ENCODE measurements around the gene CNTNAP5. TPM values are rescaled to one million over a fixed set of nuclear protein-coding genes. Genes with fewer than 3 reads are reported as not detected.

CNTNAP5 gene
- total RNA-seq, 2 experiments from 2014 or later = not detected

DNA sequence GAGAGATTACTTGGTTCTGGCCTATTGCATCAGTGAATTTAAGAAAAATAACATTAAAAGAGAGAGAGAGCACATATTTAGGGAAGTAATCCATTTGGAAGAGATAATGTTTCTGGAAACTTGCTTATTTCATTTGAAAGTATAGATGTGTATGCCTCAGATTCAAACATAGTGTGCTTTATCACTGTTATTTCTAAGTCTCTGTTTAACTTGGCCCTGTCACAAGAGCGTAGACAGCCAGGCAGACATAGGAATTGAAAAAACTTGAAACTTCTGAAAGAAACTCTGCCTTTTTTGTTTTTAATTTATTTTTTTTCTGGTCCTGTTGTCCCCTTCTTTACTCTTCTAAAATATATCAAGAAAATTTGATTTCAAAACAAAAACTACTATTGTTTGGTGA, 849.1 kb downstream of the CNTNAP5 start:
- intact Hi-C loops (cut with DNase I, micrococcal nuclease) = no loop called here
- H3K27ac Mint-ChIP-seq = no peak overlapping the region

GRCh38 chr2:124874676-124875075, 849.6 kb downstream of the CNTNAP5 start:
- H3K36me3 ChIP-seq (ENCODE audit: insufficient read depth, low read length) = no peaks in the 10 kb centered on the region
- peaks cover 3% of the 10 kb centered on the region for H3K9me3 Mint-ChIP-seq
- no peak for DNase-seq
- CTCF ChIA-PET = no interaction called here
- no peaks in the 10 kb centered on the region for H3K36me3 Mint-ChIP-seq (ENCODE audit: low read depth)
- no peaks in the 10 kb centered on the region for H3K9me3 ChIP-seq (ENCODE audit: control insufficient read depth in 1 of 2, insufficient read depth in 1 of 2, low read length in 2 of 2)
- no peaks in the 10 kb centered on the region for H3K27me3 Mint-ChIP-seq
- ATAC-seq (ENCODE audit: poor library complexity) = no peak
- TF ChIP-seq, protein P1, sequence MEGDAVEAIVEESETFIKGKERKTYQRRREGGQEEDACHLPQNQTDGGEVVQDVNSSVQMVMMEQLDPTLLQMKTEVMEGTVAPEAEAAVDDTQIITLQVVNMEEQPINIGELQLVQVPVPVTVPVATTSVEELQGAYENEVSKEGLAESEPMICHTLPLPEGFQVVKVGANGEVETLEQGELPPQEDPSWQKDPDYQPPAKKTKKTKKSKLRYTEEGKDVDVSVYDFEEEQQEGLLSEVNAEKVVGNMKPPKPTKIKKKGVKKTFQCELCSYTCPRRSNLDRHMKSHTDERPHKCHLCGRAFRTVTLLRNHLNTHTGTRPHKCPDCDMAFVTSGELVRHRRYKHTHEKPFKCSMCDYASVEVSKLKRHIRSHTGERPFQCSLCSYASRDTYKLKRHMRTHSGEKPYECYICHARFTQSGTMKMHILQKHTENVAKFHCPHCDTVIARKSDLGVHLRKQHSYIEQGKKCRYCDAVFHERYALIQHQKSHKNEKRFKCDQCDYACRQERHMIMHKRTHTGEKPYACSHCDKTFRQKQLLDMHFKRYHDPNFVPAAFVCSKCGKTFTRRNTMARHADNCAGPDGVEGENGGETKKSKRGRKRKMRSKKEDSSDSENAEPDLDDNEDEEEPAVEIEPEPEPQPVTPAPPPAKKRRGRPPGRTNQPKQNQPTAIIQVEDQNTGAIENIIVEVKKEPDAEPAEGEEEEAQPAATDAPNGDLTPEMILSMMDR (IDR thresholded peaks at IDR 0.05) = no peak
- POLR2A ChIA-PET = no interaction called here
- H3K27ac Mint-ChIP-seq = no peak overlapping the region
- H3K4me1 Mint-ChIP-seq (ENCODE audit: low read depth) = no peaks in the 10 kb centered on the region
- H3K4me3 Mint-ChIP-seq = no peak overlapping the region
- H3K4me3 ChIP-seq (ENCODE audit: low read length) = no peak overlapping the region
- no peaks in the 10 kb centered on the region for H3K4me1 ChIP-seq (ENCODE audit: insufficient read depth, low read length)
- no peaks in the 10 kb centered on the region for H3K27me3 ChIP-seq (ENCODE audit: control insufficient read depth in 1 of 2, insufficient read depth in 2 of 2, low read length in 2 of 2)
- no peak overlapping the region for H3K27ac ChIP-seq (ENCODE audit: low read depth in 1 of 2, low read length in 2 of 2)
- intact Hi-C loops (cut with DNase I, micrococcal nuclease) = no loop called here

More for the DNA sequence above, 849.1 kb downstream of the CNTNAP5 start:
- no peaks in the 10 kb centered on the region for H3K4me1 Mint-ChIP-seq (ENCODE audit: low read depth)
- no peak overlapping the region for H3K4me3 ChIP-seq (ENCODE audit: low read length)
- H3K27me3 Mint-ChIP-seq = no peaks in the 10 kb centered on the region
- H3K27ac ChIP-seq (ENCODE audit: low read depth in 1 of 2, low read length in 2 of 2) = no peak overlapping the region
- no peak overlapping the region for H3K4me3 Mint-ChIP-seq
- ChIA-PET POLR2A (no interaction called here), CTCF (no interaction called here)
- no peaks in the 10 kb centered on the region for H3K9me3 ChIP-seq (ENCODE audit: control insufficient read depth in 1 of 2, insufficient read depth in 1 of 2, low read length in 2 of 2)
- no peaks in the 10 kb centered on the region for H3K36me3 ChIP-seq (ENCODE audit: insufficient read depth, low read length)
- H3K27me3 ChIP-seq (ENCODE audit: control insufficient read depth in 1 of 2, insufficient read depth in 2 of 2, low read length in 2 of 2) = no peaks in the 10 kb centered on the region
- peaks cover 3% of the 10 kb centered on the region for H3K9me3 Mint-ChIP-seq
- TF ChIP-seq, protein P1 (IDR thresholded peaks at IDR 0.05) = no peak
- H3K36me3 Mint-ChIP-seq (ENCODE audit: low read depth) = no peaks in the 10 kb centered on the region
- no peak for DNase-seq
- no peaks in the 10 kb centered on the region for H3K4me1 ChIP-seq (ENCODE audit: insufficient read depth, low read length)
- no peak for ATAC-seq (ENCODE audit: poor library complexity)

GRCh38 chr2:124875627-124876244, 850.6 kb downstream of the CNTNAP5 start:
- intact Hi-C loops (cut with DNase I, micrococcal nuclease) = no loop called here
- Histone ChIP-seq H3K36me3 (ENCODE audit: insufficient read depth, low read length) (no peaks in the 10 kb centered on the region), H3K4me3 (ENCODE audit: low read length) (no peak overlapping the region), H3K27me3 (ENCODE audit: control insufficient read depth in 1 of 2, insufficient read depth in 2 of 2, low read length in 2 of 2) (no peaks in the 10 kb centered on the region), H3K4me1 (ENCODE audit: insufficient read depth, low read length) (no peaks in the 10 kb centered on the region), H3K27ac (ENCODE audit: low read depth in 1 of 2, low read length in 2 of 2) (no peak overlapping the region), H3K9me3 (ENCODE audit: control insufficient read depth in 1 of 2, insufficient read depth in 1 of 2, low read length in 2 of 2) (no peaks in the 10 kb centered on the region)
- ChIA-PET POLR2A (no interaction called here), CTCF (no interaction called here)
- H3K27me3 Mint-ChIP-seq = no peaks in the 10 kb centered on the region
- no peak overlapping the region for H3K4me3 Mint-ChIP-seq
- no peak overlapping the region for H3K27ac Mint-ChIP-seq
- DNase-seq (no peak), ATAC-seq (ENCODE audit: poor library complexity) (no peak)
- TF ChIP-seq, protein P1 (IDR thresholded peaks at IDR 0.05) = no peak
- peaks cover 3% of the 10 kb centered on the region for H3K9me3 Mint-ChIP-seq
- no peaks in the 10 kb centered on the region for H3K4me1 Mint-ChIP-seq (ENCODE audit: low read depth)
- no peaks in the 10 kb centered on the region for H3K36me3 Mint-ChIP-seq (ENCODE audit: low read depth)
